PFSK-1 (cell line): ENCODE measurements around the gene USB1.

ENCODE experiments used
- FOXP2 ChIP-seq: optimal IDR thresholded peaks from 2 replicates; pipeline ENCODE3; 2011; ENCODE audit warnings: borderline replicate concordance, control low read depth, inconsistent platforms; ENCODE audit not compliant: insufficient read depth; ENCODE audit errors: extremely low read length, extremely low read depth
- POLR2AphosphoS5 ChIP-seq: IDR thresholded peaks from 2 replicates; pipeline ENCODE4 v1.6.1; 2012; ENCODE audit warnings: low read depth, mild to moderate bottlenecking, control low read depth, low read length, moderate library complexity
- REST ChIP-seq, 2 experiments: IDR thresholded peaks; 2 replicates each; pipeline versions ENCODE4 v1.6.1 to v1.8.0; 2011 to 2012; ENCODE audit warnings: low read depth in 2 of 2, low read length in 2 of 2, control low read depth in 1 of 2, inconsistent platforms in 1 of 2, mild to moderate bottlenecking in 1 of 2, moderate library complexity in 1 of 2; ENCODE audit not compliant: insufficient read depth in 1 of 2
- SIN3A ChIP-seq: IDR thresholded peaks from 2 replicates; pipeline ENCODE4 v1.6.1; 2012; ENCODE audit warnings: mild to moderate bottlenecking, low read length, moderate library complexity, borderline replicate concordance; ENCODE audit not compliant: insufficient read depth
- TAF1 ChIP-seq: IDR thresholded peaks from 2 replicates; pipeline ENCODE4 v1.6.1; 2012; ENCODE audit warnings: low read length, control low read depth, borderline replicate concordance; ENCODE audit not compliant: insufficient read depth

Gene USB1

GRCh38 chr16:58032710-58033293 lies 31.6 kb downstream of the USB1 start:
- TF ChIP-seq FOXP2 (no peak), POLR2AphosphoS5 (no peak), SIN3A (no peak), REST (IDR thresholded peaks at IDR 0.05; ENCODE audit: insufficient read depth in 1 of 2, low read depth in 2 of 2, low read length in 2 of 2) (no peak), TAF1 (no peak)

GRCh38 chr16:58034128-58034685 lies 33.0 kb downstream of the USB1 start:
- TF ChIP-seq POLR2AphosphoS5 (no peak), FOXP2 (no peak), REST (IDR thresholded peaks at IDR 0.05; ENCODE audit: insufficient read depth in 1 of 2, low read depth in 2 of 2, low read length in 2 of 2) (no peak), TAF1 (no peak), SIN3A (no peak)

GRCh38 chr16:58034774-58035173 lies 33.6 kb downstream of the USB1 start:
- no peak for TF ChIP-seq TAF1
- TF ChIP-seq FOXP2: no peak
- TF ChIP-seq SIN3A: no peak
- no peak for TF ChIP-seq REST (IDR thresholded peaks at IDR 0.05; ENCODE audit: insufficient read depth in 1 of 2, low read depth in 2 of 2, low read length in 2 of 2)

GRCh38 chr16:58035356-58036170 lies 34.4 kb downstream of the USB1 start:
- TF ChIP-seq REST (IDR thresholded peaks at IDR 0.05; ENCODE audit: insufficient read depth in 1 of 2, low read depth in 2 of 2, low read length in 2 of 2) (no peak), POLR2AphosphoS5 (no peak), TAF1 (no peak), FOXP2 (no peak), SIN3A (no peak)
